ENCODE data around the gene ETNK2.

DNA sequence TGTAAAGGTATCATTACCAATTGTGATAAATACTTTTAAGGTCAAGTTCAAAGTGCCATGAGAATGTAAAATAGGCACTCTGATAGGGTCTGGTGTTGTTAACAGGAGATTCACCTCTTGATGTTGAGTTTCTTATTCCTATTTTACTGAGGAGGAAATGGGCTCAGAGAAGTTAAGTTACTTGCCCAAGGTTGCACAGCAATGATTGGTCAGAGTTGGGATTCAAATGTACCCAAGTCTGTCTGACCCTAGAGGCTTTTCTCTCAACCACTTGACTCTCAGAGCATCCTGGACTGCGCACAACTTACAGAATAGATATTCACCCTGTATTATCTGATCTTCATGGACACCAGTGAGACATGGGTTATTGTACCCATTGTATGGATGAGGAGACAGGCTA is 45.0 kb downstream of the ETNK2 start:
- no peak for TF ChIP-seq POLR2AphosphoS5 (IDR thresholded peaks at IDR 0.05; ENCODE audit: borderline replicate concordance, low read depth, low read length)
- no peak for TF ChIP-seq EZH2 (IDR thresholded peaks at IDR 0.05)
- TF ChIP-seq FOXP2 (optimal IDR thresholded peaks at IDR 0.05; ENCODE audit: control extremely low read depth, extremely low read length, insufficient read depth) = no peak
